Measurements from ENCODE around the gene PRG2.

DNA sequence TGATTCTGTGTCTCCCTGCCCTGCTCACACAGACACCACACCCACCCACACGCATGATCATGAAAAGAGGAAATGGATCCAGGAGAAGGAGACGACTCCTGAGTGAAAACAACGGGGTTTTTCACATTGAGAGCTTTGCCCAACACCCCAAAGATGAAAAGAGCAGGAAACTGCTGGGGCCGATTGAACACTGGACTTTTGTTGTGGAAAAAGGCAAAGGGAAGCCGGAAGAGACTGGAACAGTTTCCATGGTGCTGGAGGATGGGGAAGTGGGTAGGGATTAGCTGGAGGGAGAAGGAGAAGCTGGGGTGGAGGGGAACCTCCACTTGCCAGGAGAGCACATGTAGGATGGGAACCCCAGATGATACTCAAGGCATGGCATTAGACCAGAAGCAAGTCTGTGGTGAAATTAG, 41.7 kb upstream of the PRG2 start:
- TF ChIP-seq, protein P1, sequence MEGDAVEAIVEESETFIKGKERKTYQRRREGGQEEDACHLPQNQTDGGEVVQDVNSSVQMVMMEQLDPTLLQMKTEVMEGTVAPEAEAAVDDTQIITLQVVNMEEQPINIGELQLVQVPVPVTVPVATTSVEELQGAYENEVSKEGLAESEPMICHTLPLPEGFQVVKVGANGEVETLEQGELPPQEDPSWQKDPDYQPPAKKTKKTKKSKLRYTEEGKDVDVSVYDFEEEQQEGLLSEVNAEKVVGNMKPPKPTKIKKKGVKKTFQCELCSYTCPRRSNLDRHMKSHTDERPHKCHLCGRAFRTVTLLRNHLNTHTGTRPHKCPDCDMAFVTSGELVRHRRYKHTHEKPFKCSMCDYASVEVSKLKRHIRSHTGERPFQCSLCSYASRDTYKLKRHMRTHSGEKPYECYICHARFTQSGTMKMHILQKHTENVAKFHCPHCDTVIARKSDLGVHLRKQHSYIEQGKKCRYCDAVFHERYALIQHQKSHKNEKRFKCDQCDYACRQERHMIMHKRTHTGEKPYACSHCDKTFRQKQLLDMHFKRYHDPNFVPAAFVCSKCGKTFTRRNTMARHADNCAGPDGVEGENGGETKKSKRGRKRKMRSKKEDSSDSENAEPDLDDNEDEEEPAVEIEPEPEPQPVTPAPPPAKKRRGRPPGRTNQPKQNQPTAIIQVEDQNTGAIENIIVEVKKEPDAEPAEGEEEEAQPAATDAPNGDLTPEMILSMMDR (IDR thresholded peaks at IDR 0.05): no peak
- no peak for TF ChIP-seq EZH2 (IDR thresholded peaks at IDR 0.05; ENCODE audit: borderline replicate concordance, insufficient read depth, low read depth, low read length, poor library complexity, severe bottlenecking)

Measured in B cell (primary cell).